NCI-H187 treated with DMSO at 0.1 percent for 48 hours (cell line): ENCODE measurements around the gene SCYGR2.

Source experiments
- DNase-seq: peaks from one replicate; lab custom pipeline; 2025; lab: John Stamatoyannopoulos, UW

The SCYGR2 gene

GRCh38 chr2:227612546-227613271, 14.0 kb downstream of the SCYGR2 start:
- no peak for DNase-seq

GRCh38 chr2:227613272-227613660, 14.6 kb downstream of the SCYGR2 start:
- no peak for DNase-seq

- no peak for DNase-seq
Observed at GRCh38 chr2:227614246-227614645, 15.6 kb downstream of the SCYGR2 start.

- no peak for DNase-seq
Observed at GRCh38 chr2:227614740-227615139, 16.0 kb downstream of the SCYGR2 start, which contains the start of gene SCYGR3. SCYGR3 (minus strand) TSS chr2:227614840; CDS start chr2:227614840, 0 bp downstream.

GRCh38 chr2:227615181-227615580, 16.5 kb downstream of the SCYGR2 start:
- no peak for DNase-seq

GRCh38 chr2:227615906-227616305, 17.2 kb downstream of the SCYGR2 start:
- no peak for DNase-seq

GRCh38 chr2:227616631-227617030, 17.9 kb downstream of the SCYGR2 start:
- no peak for DNase-seq

- no peak for DNase-seq
Observed at GRCh38 chr2:227617316-227618230, 18.9 kb downstream of the SCYGR2 start, which contains the start of gene SCYGR4. SCYGR4 (plus strand) TSS chr2:227617498; CDS start chr2:227617498, 0 bp downstream.

- no peak for DNase-seq
Observed at GRCh38 chr2:227623226-227623625, 24.5 kb downstream of the SCYGR2 start.

- DNase-seq, result no peak
Observed at GRCh38 chr2:227625420-227625819, 26.7 kb downstream of the SCYGR2 start.

- DNase-seq, result no peak
Observed at GRCh38 chr2:227626580-227627151, 28.0 kb downstream of the SCYGR2 start.

GRCh38 chr2:227627769-227628168, 29.1 kb downstream of the SCYGR2 start:
- no peak for DNase-seq

- no peak for DNase-seq
Observed at GRCh38 chr2:227629435-227629834, 30.7 kb downstream of the SCYGR2 start.

- no peak for DNase-seq
Observed at GRCh38 chr2:227630322-227630721, 31.6 kb downstream of the SCYGR2 start.

- no peak for DNase-seq
Observed at GRCh38 chr2:227632827-227633226, 34.1 kb downstream of the SCYGR2 start.

- no peak for DNase-seq
Observed at GRCh38 chr2:227634201-227634600, 35.5 kb downstream of the SCYGR2 start.

- DNase-seq, result no peak
Observed at GRCh38 chr2:227642656-227643055, 44.0 kb downstream of the SCYGR2 start.

GRCh38 chr2:227643990-227644551, 45.4 kb downstream of the SCYGR2 start:
- no peak for DNase-seq
